ENCODE data around the gene SGTB.

GRCh38 chr5:65758546-65759144, 36.7 kb upstream of the SGTB start:
- TF ChIP-seq CTCF (conservative IDR thresholded peaks at IDR 0.05 in 1 of 2, IDR thresholded peaks at IDR 0.05 in 1 of 2; ENCODE audit: low read depth in 1 of 2, low read length in 2 of 2): no peak
- no peak for TF ChIP-seq EZH2 (IDR thresholded peaks at IDR 0.05; ENCODE audit: low read length, missing control alignments)

Data from fibroblast of lung (primary cell).